GM10266 (cell line): Measurements from ENCODE around the gene CLCNKB.

Experiments used
- DNase-seq: peaks from one replicate; pipeline ENCODE4 v3.0.0; 2012; ENCODE audit errors: extremely low spot score
- CTCF ChIP-seq: IDR thresholded peaks from 2 replicates; pipeline ENCODE4 v1.5.1; 2012; ENCODE audit warnings: mild to moderate bottlenecking, low read depth; ENCODE audit not compliant: control insufficient read depth, insufficient read depth; ENCODE audit errors: missing control alignments

CLCNKB gene

GRCh38 chr1:16011936-16012589, 31.5 kb upstream of the CLCNKB start:
- no peak for TF ChIP-seq CTCF
- no peak for DNase-seq

GRCh38 chr1:16012590-16013219, 30.9 kb upstream of the CLCNKB start:
- peak; percentile 79 for DNase-seq
- TF ChIP-seq CTCF: peak; percentile 2

- no peak for TF ChIP-seq CTCF
- DNase-seq: peak; percentile 79
These were observed 30.2 kb upstream of the CLCNKB start for GRCh38 chr1:16013220-16013907.

GRCh38 chr1:16013908-16014258, 29.7 kb upstream of the CLCNKB start:
- TF ChIP-seq CTCF: no peak
- no peak for DNase-seq

- no peak for TF ChIP-seq CTCF
- peak; percentile 55 for DNase-seq
These were observed 28.8 kb upstream of the CLCNKB start for GRCh38 chr1:16014509-16015482.

- DNase-seq: no peak
- no peak for TF ChIP-seq CTCF
These were observed 28.1 kb upstream of the CLCNKB start for GRCh38 chr1:16015491-16015890.
